CD4-positive, alpha-beta memory T cell (primary cell): ENCODE measurements around the gene SLC30A7. TPM values are rescaled to one million over a fixed set of nuclear protein-coding genes. Genes with fewer than 3 reads are reported as not detected.
A peak's percentile ranks its signal among the peaks of the same experiment; 100 is the strongest.

ENCODE experiments used
- CTCF ChIA-PET: fragments of 350-600 bp; sonication (Branson Sonifier 250); formaldehyde crosslinking; loops from one replicate; lab custom pipeline; 2021; ENCODE audit warnings: inconsistent platforms; ENCODE audit not compliant: partially characterized antibody; lab: Charles Lee
- POLR2A ChIA-PET: fragments of 350-600 bp; sonication (Branson Sonifier 250); formaldehyde crosslinking; loops from one replicate; lab custom pipeline; 2021; ENCODE audit not compliant: partially characterized antibody; lab: Charles Lee
- DNase-seq, 5 donors: peaks; one replicate each; pipeline versions ENCODE4 v3.0.0 to v3.0.0-alpha.2; 2020 to 2022; ENCODE audit warnings: mixed read lengths in 1 of 5
- H3K27ac ChIP-seq: one replicate; pipeline ENCODE4 v1.7.0; 2013; ENCODE audit warnings: low read depth, low read length
- H3K27me3 ChIP-seq: 2 replicates; pipeline ENCODE4 v1.7.0; 2013; ENCODE audit warnings: mild to moderate bottlenecking, low read length, moderate library complexity; ENCODE audit not compliant: insufficient read depth
- H3K36me3 ChIP-seq: 2 replicates; pipeline ENCODE4 v1.7.0; 2013; ENCODE audit warnings: mild to moderate bottlenecking, low read length, moderate library complexity; ENCODE audit not compliant: insufficient read depth
- H3K4me1 ChIP-seq: 2 replicates; pipeline ENCODE4 v1.7.0; 2013; ENCODE audit warnings: mild to moderate bottlenecking, low read length, moderate library complexity; ENCODE audit not compliant: insufficient read depth
- H3K4me3 ChIP-seq, 2 donors: one replicate each; pipeline ENCODE4 v1.7.0; 2013; ENCODE audit warnings: low read length in 2 of 2, mild to moderate bottlenecking in 1 of 2
- H3K9me3 ChIP-seq, 2 donors: one replicate each; pipeline ENCODE4 v1.7.0; 2013; ENCODE audit warnings: low read length in 2 of 2, control low read depth in 1 of 2; ENCODE audit not compliant: control insufficient read depth in 1 of 2
- H3K27ac Mint-ChIP-seq, 7 donors: one replicate each; pipeline ENCODE4 v1.8.0; 2020 to 2021; ENCODE audit warnings: mixed read lengths in 7 of 7, mild to moderate bottlenecking in 6 of 7, inconsistent platforms in 3 of 7, moderate library complexity in 3 of 7
- H3K27me3 Mint-ChIP-seq, 2 donors: one replicate each; pipeline ENCODE4 v1.8.0; 2020 to 2021; ENCODE audit warnings: mixed read lengths in 2 of 2
- H3K36me3 Mint-ChIP-seq, 2 donors: one replicate each; pipeline ENCODE4 v1.8.0; 2020 to 2021; ENCODE audit warnings: mixed read lengths in 2 of 2, inconsistent platforms in 1 of 2, mild to moderate bottlenecking in 1 of 2
- H3K4me1 Mint-ChIP-seq, 4 donors: one replicate each; pipeline ENCODE4 v1.8.0; 2020 to 2021; ENCODE audit warnings: mixed read lengths in 4 of 4, mild to moderate bottlenecking in 1 of 4
- H3K4me3 Mint-ChIP-seq, 8 donors: one replicate each; pipeline ENCODE4 v1.8.0; 2020 to 2021; ENCODE audit warnings: mixed read lengths in 8 of 8, mild to moderate bottlenecking in 7 of 8, moderate library complexity in 6 of 8, inconsistent platforms in 3 of 8
- H3K9me3 Mint-ChIP-seq, 8 donors: one replicate each; pipeline ENCODE4 v1.8.0; 2020 to 2021; ENCODE audit warnings: mixed read lengths in 8 of 8, mild to moderate bottlenecking in 5 of 8, inconsistent platforms in 3 of 8, moderate library complexity in 1 of 8
- intact Hi-C: fragments of 100-400 bp; cut with micrococcal nuclease; formaldehyde crosslinking; loops from one replicate; pipeline ENCODE4 v1.15.1; 2023
- polyA plus RNA-seq, 2 donors: library from polyadenylated mRNA; unstranded; fragments of 300-500 nt; fragmentation: Illumina TruSeq; gene quantifications; one replicate each; pipeline ENCODE4 v1.2.3, GENCODE V29; 2021
- total RNA-seq, 2 experiments: library from RNA; stranded (reverse); gene quantifications; one replicate each; pipeline ENCODE4 v1.2.3, GENCODE V29; 2021

SLC30A7 gene
- total and polyA plus RNA-seq, 4 experiments from 2014 or later, result 11.3 to 54.9 (median 34.7) TPM

DNA sequence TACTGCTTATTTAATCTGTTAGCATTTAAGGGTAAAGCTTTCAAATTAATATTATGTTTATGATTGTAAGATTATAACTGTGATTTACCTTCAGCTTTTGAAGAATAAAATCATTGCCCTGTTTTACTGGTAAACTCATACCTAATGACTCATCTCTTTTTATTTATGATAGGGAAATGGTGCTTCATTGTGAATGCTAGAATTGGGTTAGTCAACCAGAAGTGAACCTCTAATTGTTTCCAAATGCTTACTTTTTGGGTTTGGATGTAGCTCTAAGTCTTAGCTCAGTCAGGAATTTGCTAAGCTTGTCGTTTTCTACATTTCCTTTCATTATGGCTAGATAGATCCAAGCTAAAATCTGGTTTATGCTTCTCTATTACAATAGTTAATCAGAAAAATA lies 59.4 kb downstream of the SLC30A7 start:
- peaks cover 0 to 4% of the 10 kb centered on the region in 2 donors for H3K9me3 ChIP-seq
- Mint-ChIP-seq H3K4me1 (peaks cover 38 to 60% (median 43%) of the 10 kb centered on the region in 4 donors), H3K36me3 (peaks cover 51 to 56% of the 10 kb centered on the region in 2 donors), H3K4me3 (peak overlapping the region in 1 of 8 donors; percentile 26), H3K27me3 (no peaks in the 10 kb centered on the region), H3K27ac (no peak overlapping the region), H3K9me3 (peaks cover 0 to 32% (median 27%) of the 10 kb centered on the region in 8 donors)
- no peak for DNase-seq
- H3K4me3 ChIP-seq, result no peak overlapping the region
- no peak overlapping the region for H3K27ac ChIP-seq
- intact Hi-C loops, result no loop called here
- peaks cover 25% of the 10 kb centered on the region for H3K4me1 ChIP-seq
- ChIA-PET CTCF (interaction anchor here (0.8 to 1.5 kb wide), 3 partner anchors 22 to 333 kb away, joined by 3 to 8 read pairs (median 3); no protein-coding TSS in a partner anchor), POLR2A (interaction anchor here (1.0 to 9.2 kb wide), 3 partner anchors 14 to 282 kb away, joined by 3 to 99 read pairs (median 3); partner anchors contain the start of gene S1PR1)
- H3K36me3 ChIP-seq, result peaks cover 8% of the 10 kb centered on the region
- H3K27me3 ChIP-seq, result no peaks in the 10 kb centered on the region

DNA sequence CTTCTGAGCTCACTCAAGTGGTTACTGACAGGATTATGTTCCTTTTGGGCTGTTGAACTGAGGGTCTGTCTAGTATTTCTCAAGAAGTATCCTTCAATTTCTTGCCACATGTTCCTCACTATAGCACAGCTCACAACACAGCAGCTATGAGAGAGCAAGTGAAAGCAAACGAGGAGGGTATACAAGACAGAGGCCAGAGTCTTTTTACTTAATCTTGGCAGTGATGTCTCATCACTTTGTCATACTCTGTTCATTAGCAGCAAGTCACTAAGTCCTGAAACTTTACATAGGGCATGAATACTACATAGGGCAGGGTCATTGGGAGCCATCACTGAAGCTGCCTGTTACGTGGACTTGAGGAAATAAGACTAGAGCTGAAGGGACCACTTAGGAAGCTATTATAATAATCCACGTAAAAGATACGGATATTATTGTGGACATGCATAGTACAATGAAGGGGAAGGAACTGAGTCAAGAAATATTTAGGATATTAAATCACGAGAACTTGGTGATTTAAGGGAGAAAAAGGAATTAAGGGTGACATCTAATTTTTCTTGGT lies 63.7 kb downstream of the SLC30A7 start:
- H3K27ac Mint-ChIP-seq, result no peak overlapping the region
- H3K4me3 Mint-ChIP-seq, result no peak overlapping the region
- H3K36me3 Mint-ChIP-seq, result peaks cover 43 to 53% of the 10 kb centered on the region in 2 donors
- intact Hi-C loops, result loop anchor here (5.0 kb wide), 2 partner anchors 32 to 38 kb away; no protein-coding TSS in a partner anchor
- H3K4me3 ChIP-seq, result no peak overlapping the region
- no peaks in the 10 kb centered on the region for H3K36me3 ChIP-seq
- DNase-seq, result no peak
- ChIA-PET POLR2A (interaction anchor here (0.8 to 2.5 kb wide), 6 partner anchors 10 to 329 kb away, joined by 3 to 16 read pairs (median 4); no protein-coding TSS in a partner anchor), CTCF (interaction anchor here (0.9 to 1.3 kb wide), 5 partner anchors 8 to 329 kb away, joined by 3 read pairs; no protein-coding TSS in a partner anchor)
- peaks cover 32 to 43% (median 40%) of the 10 kb centered on the region in 4 donors for H3K4me1 Mint-ChIP-seq
- H3K27me3 Mint-ChIP-seq, result no peaks in the 10 kb centered on the region
- peaks cover 12% of the 10 kb centered on the region for H3K4me1 ChIP-seq
- no peak overlapping the region for H3K27ac ChIP-seq
- H3K9me3 ChIP-seq, result no peaks in the 10 kb centered on the region
- no peaks in the 10 kb centered on the region for H3K27me3 ChIP-seq
- peaks cover 0 to 4% (median 0%) of the 10 kb centered on the region in 8 donors for H3K9me3 Mint-ChIP-seq

DNA sequence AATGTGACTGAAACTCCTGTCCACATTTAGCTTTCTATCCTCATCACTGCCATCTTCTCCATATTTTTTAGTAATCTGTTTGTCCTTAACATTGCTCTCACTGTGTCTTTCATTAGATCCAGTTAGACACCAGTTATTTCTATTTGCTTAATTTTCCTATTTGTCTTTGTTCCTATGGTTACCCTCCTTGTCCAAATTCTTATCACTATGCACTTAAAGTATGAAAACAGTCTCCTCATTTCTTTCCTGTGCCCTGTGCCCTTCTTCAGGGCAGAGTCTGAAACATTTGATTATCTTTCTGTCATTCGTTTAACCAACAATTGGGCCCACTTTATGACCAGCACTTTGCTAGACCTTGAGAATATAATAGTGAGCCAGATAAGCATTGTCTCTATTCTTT lies 64.2 kb downstream of the SLC30A7 start:
- Mint-ChIP-seq H3K4me1 (peaks cover 32 to 44% (median 40%) of the 10 kb centered on the region in 4 donors), H3K4me3 (no peak overlapping the region), H3K27ac (peak overlapping the region in 2 of 7 donors; percentile 31 to 65), H3K27me3 (no peaks in the 10 kb centered on the region), H3K9me3 (peaks cover 0 to 4% (median 0%) of the 10 kb centered on the region in 8 donors), H3K36me3 (peaks cover 48 to 57% of the 10 kb centered on the region in 2 donors)
- DNase-seq, result no peak
- Histone ChIP-seq H3K27me3 (no peaks in the 10 kb centered on the region), H3K4me1 (peaks cover 11% of the 10 kb centered on the region), H3K36me3 (no peaks in the 10 kb centered on the region), H3K9me3 (no peaks in the 10 kb centered on the region), H3K27ac (no peak overlapping the region), H3K4me3 (no peak overlapping the region)
- intact Hi-C loops, result loop anchor here (5.0 kb wide), 2 partner anchors 33 to 37 kb away; no protein-coding TSS in a partner anchor
- CTCF ChIA-PET, result interaction anchor here (1.0 to 3.2 kb wide), 3 partner anchors 21 to 328 kb away, joined by 3 to 6 read pairs (median 6); no protein-coding TSS in a partner anchor
- POLR2A ChIA-PET, result interaction anchor here (1.4 to 2.5 kb wide), 4 partner anchors 10 to 328 kb away, joined by 3 to 16 read pairs (median 4); no protein-coding TSS in a partner anchor

DNA sequence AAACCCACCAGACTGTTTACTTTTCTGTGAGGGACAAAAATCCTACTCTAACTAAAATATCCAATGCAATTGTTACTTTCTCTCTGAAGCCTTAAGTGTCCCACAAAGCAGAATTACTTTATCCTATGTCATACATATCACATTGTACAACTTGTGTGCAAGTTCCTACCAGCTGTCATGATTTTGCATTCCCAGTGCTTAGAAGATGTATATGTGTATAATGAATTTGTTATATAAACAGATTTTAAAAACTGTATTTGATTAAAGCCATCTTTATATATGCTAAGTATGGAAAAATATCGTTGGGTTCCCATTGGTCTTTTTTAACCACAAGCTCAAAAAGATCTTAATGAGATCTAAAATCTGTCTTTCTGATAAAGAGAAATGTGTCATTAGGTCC lies 72.7 kb downstream of the SLC30A7 start:
- Mint-ChIP-seq H3K4me3 (no peak overlapping the region), H3K9me3 (no peaks in the 10 kb centered on the region), H3K4me1 (peaks cover 26 to 45% (median 33%) of the 10 kb centered on the region in 4 donors), H3K36me3 (peaks cover 47 to 52% of the 10 kb centered on the region in 2 donors), H3K27ac (peak overlapping the region in 1 of 7 donors; percentile 18), H3K27me3 (no peaks in the 10 kb centered on the region)
- Histone ChIP-seq H3K4me3 (no peak overlapping the region), H3K27me3 (no peaks in the 10 kb centered on the region), H3K27ac (no peak overlapping the region), H3K9me3 (no peaks in the 10 kb centered on the region), H3K36me3 (peaks cover 17% of the 10 kb centered on the region), H3K4me1 (peaks cover 16% of the 10 kb centered on the region)
- DNase-seq, result no peak
- ChIA-PET POLR2A (interaction anchor here (1.3 kb wide), 1 partner anchor 41 kb away, joined by 6 read pairs; no protein-coding TSS in a partner anchor), CTCF (interaction anchor here (1.2 kb wide), 1 partner anchor 20 kb away, joined by 3 read pairs; no protein-coding TSS in a partner anchor)
- intact Hi-C loops, result no loop called here

DNA sequence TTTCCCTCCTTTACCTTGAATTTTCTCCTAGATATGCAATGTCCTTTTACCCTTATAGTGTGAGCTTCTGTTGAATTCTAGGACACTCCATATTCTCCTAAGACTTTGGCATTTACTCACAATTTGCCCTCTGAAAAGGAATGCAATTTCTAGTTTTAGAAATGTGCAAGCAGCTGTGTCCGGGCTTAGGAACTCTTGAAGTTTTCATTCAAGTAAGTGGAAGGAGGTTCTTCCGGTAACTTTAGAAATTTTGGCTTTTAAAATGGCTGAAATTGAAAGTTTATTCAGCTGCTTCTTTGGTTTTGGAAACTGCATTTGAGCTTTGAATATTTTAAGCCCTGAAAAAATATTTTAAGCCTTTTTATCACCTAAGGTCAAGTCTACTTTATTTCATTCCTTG lies 73.4 kb downstream of the SLC30A7 start:
- Histone ChIP-seq H3K9me3 (no peaks in the 10 kb centered on the region), H3K36me3 (peaks cover 17% of the 10 kb centered on the region), H3K4me3 (no peak overlapping the region), H3K27ac (no peak overlapping the region), H3K4me1 (peaks cover 16% of the 10 kb centered on the region), H3K27me3 (no peaks in the 10 kb centered on the region)
- DNase-seq, result no peak
- Mint-ChIP-seq H3K27ac (no peak overlapping the region), H3K36me3 (peaks cover 49 to 54% of the 10 kb centered on the region in 2 donors), H3K27me3 (no peaks in the 10 kb centered on the region), H3K9me3 (no peaks in the 10 kb centered on the region), H3K4me3 (no peak overlapping the region), H3K4me1 (peaks cover 27 to 48% (median 38%) of the 10 kb centered on the region in 4 donors)
- intact Hi-C loops, result no loop called here
- CTCF ChIA-PET, result interaction anchor here (0.8 to 1.2 kb wide), 2 partner anchors 20 to 321 kb away, joined by 3 read pairs; no protein-coding TSS in a partner anchor
- POLR2A ChIA-PET, result interaction anchor here (0.8 to 1.3 kb wide), 2 partner anchors 42 to 127 kb away, joined by 3 to 6 read pairs; no protein-coding TSS in a partner anchor

DNA sequence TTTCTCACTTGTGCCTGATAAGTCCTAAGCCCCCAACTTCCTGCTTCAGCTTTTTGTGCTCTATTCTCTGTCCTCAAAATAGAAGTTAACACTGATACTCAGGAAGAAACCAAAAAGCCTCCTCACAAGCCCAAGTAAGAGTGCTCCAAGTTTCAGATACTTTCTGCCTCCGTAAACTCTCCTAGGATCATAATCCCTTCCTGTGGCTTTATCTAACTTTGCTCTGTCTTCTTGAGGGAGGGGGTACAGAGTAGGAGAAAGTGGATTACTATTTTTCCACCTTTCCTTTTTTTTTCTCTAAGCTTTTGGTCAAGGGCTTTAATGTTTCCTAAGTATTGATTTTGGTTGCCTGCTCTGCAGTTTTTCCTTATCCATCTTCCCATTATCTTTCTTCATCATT lies 75.1 kb downstream of the SLC30A7 start:
- peaks cover 41 to 54% of the 10 kb centered on the region in 2 donors for H3K36me3 Mint-ChIP-seq
- intact Hi-C loops, result no loop called here

More for the DNA sequence above, 75.1 kb downstream of the SLC30A7 start:
- ChIA-PET CTCF (interaction anchor here (0.5 to 1.0 kb wide), 2 partner anchors 24 to 41 kb away, joined by 3 read pairs; no protein-coding TSS in a partner anchor), POLR2A (interaction anchor here (0.8 to 1.0 kb wide), 2 partner anchors 22 to 44 kb away, joined by 3 to 4 read pairs; no protein-coding TSS in a partner anchor)
- H3K4me3 ChIP-seq, result no peak overlapping the region
- H3K4me1 ChIP-seq, result peaks cover 16% of the 10 kb centered on the region
- peak overlapping the region in 3 of 7 donors; percentile 36 to 71 (median 37) for H3K27ac Mint-ChIP-seq
- no peak overlapping the region for H3K27ac ChIP-seq
- H3K36me3 ChIP-seq, result peaks cover 19% of the 10 kb centered on the region
- H3K4me3 Mint-ChIP-seq, result peak overlapping the region in 2 of 8 donors; percentile 27 to 30
- H3K27me3 ChIP-seq, result no peaks in the 10 kb centered on the region
- DNase-seq, result no peak
- no peaks in the 10 kb centered on the region for H3K9me3 Mint-ChIP-seq
- peaks cover 25 to 45% (median 38%) of the 10 kb centered on the region in 4 donors for H3K4me1 Mint-ChIP-seq
- no peaks in the 10 kb centered on the region for H3K27me3 Mint-ChIP-seq
- no peaks in the 10 kb centered on the region for H3K9me3 ChIP-seq
